ENCODE measurements around the gene COLEC12.

Gene COLEC12

DNA sequence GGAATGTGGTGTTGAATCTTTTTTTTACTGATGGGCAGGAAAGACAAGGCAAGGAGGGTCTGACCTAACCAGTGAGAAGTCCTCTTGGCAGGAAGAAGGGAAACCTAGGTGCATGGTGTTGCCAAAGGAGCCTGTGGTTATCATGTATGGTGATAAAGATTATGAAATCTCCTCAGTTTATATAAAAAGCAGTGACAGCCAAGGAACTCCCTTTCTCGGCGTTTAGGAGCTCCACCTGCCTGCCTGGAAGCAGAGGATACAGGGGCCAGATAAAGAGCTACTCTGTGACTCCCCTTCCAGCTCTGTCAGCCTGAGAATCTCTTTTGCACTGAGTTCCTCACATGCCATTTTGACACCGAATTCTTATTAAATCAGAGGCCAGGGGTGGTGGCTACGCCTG, 26.1 kb downstream of the COLEC12 start:
- DNase-seq (ENCODE audit: low read depth) = no peak

DNA sequence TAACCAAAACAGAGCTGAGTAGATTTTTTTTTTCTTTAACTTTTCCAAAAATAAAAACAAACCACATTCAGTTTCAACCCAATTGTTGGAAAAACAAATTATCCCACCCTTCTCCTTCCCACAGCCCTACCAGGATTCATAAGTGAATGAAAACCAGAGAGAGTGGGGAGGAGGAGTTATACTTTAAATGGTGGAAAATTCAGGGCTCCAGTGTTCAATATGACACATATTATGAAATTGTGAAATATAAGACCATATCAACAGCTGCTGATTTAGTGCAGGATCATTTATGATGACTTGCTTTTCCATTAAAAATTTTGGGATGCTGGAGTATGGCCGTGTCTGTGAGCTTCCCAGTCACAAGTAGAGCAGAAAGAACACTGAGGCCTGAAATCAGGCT, 26.7 kb downstream of the COLEC12 start:
- no peak for DNase-seq (ENCODE audit: low read depth)

DNA sequence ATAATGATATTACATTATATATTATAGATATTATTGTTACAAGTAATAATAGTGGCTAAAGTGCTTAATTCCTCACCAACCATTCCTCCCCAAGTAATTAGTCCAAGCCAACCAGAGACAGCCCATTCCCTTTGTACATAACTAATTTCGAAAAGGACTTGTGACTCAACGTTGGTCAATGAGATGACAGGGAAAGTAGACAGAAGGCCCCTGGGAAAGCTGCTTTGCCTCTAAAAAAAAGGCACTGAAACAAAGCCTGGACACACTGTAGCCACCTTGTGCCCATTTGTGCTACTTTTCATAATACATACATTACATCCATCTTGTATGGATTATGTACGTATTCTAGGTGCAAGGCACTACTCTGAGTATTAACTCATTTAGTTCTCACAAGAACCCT, 28.8 kb downstream of the COLEC12 start:
- DNase-seq (ENCODE audit: low read depth) = no peak

DNA sequence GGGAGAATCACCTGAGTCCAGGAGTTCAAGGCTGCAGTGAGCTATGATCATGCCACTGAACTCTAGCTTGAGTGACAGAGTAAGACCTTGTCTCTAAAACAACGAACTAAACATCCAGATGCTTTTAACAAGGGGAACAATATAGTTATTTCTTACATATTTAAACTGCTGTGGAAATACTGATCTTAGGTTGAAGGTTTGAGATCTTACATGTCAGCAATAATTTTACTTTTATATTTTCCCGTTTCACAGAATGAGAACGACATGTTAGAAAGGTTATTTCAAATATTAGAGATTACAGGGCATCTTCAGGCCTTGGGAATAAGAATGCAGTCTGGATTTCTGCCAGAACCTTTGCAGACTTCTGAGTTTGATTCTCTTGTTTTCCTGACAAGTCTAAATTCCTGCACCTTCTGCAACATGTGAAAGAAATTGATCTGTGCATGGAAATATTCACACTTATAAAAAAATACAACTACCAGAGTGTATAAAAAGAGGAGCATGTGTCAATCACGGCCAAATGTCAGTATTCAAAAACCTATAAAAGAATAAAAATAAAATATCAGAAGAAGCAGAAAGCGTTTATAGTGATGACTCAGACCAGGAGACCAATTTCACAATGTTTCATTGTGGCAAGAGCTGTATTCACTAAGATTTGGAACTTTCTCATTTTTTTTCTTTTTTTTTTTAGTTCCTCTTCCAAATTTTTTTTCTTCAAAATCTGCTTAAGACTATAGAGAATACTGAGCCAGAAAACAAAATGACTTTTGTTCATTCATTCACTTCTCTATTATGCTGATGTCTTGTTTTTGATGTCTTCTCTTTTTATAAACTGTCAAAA, 29.6 kb downstream of the COLEC12 start:
- DNase-seq (ENCODE audit: low read depth) = no peak

DNA sequence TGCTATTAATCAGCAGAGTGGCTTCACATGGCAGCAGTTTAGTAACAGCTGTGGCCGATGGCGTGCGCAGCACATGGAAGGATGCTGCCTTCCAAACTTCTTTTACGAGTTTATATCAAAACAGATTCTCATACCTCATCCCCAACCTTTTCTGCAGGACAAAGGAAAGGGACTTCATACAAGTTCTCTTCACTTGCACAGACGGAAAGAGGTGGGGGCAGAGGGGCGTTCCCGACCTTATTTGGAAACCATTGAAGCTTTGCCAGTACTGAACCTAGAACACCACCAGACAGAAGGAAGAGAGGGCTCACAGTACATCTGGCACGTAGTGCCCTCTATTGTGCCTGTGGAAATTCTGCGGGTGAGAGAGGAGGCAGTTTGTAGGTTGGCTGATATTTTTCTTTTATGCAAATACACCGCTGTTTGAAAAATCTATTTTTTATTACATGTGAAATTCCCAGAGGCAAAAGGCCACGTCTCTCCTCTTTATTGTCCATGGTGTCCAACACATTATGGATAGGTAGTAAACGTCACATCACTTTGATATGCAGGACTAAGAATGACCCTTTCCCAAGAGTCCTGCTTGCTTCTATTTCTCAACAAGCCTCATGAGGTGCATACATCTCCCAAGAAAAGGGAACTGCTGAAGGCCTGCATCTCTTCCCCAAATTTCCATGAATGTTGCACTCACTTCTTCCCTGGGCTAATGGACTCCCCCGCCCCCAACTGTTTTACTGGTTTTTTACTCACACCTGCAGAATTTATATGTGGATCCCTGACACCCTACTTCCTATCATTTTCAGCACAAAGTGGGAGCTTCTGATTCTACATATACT, 31.3 kb downstream of the COLEC12 start:
- DNase-seq (ENCODE audit: low read depth) = no peak

DNA sequence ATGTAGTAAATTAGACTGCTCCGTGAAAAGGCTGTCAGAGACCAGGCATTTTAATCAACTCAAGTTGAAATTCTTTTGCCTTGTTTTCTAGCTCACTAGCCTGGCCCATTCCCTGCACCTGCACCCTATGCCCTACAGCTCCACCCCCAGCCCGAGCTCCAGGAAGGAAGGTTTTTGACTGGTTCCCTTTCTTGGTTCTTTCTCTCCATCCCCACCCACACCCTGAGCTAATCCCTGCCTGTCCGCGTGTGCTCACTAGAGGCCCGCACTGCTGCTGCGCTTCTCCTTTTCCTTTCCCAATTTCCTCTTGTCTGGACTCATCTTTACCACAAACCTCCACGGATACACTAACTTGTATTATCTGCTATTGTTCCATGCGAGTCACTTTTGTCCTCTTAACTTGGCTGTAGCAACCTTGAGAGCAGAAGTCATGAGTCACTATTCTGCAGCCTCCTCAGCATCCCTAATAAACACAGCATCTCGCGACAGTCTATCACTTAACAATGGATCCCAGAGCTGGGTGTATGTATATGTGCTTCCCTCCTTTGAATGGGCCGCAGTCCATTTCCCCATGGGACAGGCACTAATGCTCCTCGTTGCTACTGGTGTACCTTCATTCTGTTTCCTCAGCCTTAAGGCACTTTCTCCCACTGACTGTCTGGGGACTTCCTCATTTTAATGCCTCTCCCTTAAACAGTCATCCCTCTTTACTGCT, 36.5 kb downstream of the COLEC12 start:
- no peak for DNase-seq (ENCODE audit: low read depth)

DNA sequence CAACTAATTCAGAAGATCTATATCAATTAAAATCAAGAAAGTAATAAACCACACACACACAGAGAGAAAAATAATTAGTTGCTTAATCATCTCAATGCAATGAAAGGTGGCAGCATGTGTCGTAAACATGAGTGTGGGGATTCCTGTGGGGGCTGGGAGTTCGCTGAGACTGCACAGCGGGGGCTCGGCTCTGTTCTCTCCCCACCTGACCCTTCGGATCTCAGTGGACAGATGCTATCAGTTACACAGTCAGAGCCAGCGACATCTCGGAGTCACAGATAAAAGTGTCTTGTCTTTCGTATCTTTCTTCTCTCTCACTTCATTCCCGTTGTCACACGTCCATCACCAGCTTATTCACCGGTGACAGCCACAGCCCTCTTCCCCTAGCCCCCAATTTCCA, 37.1 kb downstream of the COLEC12 start:
- no peak for DNase-seq (ENCODE audit: low read depth)

DNA sequence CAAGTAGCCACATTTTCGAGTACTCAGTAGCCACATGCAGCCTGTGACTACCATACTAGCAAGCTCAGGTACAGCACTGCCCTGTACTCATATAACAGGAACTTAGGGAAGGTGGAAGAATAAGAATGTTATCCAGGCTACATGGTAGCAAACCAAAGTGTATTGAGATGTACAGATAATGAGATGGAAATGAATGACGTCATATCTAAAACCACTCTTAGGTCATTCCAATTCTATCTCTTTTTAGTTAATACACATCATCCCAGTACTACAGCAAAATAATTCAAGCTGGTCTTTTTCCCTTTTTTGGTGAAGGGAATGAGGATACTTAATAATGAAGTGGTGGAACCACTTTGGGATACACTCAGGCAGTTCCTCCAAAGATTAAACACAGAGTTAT, 38.7 kb downstream of the COLEC12 start:
- no peak for DNase-seq (ENCODE audit: low read depth)

DNA sequence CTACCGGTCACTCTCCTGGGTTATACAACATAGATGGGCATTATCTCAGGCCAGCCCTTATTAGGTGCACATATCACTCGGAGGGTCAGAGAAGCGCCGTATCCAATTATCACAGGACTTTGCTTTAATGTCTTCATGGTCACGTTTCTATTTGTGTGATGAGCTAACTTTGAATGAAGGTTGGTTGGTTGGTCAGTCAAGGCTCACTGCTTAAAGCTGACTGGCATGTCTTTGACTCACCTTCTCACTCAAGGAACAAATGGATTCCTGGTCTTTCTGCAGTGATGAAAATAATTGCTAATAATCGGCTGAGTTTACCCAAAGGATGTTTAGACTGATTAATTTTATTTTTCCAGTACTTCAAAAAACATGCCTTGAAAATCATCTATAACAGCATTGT, 39.7 kb downstream of the COLEC12 start:
- DNase-seq (ENCODE audit: low read depth) = no peak

DNA sequence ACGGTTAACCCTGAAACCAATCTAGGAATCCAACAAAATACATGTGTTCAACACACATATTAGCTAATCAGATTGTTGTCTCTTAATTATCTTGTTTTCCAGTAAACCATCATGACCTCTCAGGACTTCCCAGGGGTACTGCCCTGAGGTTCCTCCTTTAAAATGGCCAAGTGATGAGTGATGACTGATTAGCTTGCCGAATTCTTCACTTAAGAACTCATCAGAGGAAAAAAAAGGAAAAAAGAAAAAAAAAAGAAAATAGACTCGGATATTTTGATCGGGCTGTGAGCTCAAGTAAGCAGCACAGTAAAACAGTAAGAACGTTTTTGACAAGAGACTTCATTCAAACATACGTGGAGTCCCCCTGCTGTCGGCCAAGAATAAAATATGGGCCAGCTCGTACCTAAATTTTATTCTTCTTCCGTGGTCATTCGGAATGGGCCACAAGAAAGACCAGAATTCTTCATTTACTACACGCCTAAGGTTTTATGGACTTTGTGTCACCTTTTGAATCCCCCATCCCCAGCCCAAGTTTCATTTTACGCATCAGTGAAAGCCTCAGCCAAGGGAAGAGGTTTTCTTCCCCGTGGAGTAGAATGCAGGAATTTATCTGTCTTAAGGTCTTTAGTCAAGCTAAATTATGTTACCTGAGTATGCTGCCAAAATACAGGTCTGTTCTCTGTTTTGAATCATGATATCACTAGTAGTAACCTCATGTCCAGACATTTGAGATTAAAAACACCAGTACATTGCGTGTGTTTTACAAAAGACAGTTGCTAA, 40.5 kb downstream of the COLEC12 start:
- DNase-seq (ENCODE audit: low read depth) = no peak

DNA sequence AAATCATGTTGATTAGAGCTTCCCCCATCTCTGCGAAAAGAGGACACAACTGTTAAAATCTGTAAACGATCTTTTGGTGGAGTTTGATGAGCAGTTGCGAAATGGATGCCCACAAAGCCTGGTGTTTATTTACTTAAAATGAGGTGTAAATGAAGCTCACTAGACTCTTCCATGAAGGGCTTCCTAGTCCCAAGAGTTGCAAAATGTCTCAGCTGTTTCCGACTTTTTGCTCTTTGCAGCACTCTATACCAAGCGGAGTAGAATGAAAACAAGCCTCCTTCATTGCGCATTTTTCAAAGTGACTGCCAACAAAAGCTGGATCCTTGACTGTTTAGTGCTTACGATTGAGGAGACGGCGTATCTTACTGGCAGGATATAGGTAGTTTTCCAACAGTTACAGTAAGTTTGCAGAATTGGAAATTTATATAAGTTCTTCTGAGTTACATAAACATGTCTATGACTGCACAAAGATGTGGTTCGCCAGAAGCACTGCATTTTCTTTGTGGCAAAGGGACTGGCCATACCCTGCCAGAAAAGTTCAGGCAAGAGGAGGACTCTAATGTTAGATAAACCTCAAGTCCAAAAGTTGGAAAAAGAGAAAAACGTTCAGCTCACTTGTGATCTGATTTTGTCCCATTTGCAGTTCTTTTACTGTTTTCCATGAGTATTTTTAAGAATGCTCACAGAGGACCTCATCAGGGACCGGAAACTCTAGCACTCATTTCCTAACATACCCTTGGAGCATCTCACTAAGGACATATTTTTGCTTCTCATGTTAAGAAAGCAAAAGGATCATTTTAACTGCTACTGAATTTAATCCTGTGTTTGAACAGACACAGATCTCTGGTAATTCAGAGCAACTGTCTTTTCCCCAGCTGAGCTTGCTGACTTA, 42.7 kb downstream of the COLEC12 start:
- no peak for DNase-seq (ENCODE audit: low read depth)

DNA sequence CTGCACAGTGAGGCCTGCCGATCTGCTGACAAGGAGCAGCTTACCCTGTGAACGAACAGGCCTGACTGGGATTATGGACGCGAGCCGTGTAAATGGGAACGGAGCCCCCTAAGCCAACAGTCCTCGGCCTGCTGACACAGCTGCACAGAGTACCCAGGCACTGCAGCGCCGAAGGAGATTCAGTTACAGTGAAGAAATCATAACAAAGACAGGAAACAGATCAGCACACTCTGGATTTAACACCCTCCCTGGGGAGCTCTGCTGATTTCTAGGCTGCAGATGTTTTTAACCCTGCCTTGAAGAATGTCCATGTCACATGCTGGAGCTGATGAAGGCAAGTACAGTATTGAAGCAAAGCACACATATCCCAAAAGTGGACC, 43.4 kb downstream of the COLEC12 start:
- no peak for DNase-seq (ENCODE audit: low read depth)

DNA sequence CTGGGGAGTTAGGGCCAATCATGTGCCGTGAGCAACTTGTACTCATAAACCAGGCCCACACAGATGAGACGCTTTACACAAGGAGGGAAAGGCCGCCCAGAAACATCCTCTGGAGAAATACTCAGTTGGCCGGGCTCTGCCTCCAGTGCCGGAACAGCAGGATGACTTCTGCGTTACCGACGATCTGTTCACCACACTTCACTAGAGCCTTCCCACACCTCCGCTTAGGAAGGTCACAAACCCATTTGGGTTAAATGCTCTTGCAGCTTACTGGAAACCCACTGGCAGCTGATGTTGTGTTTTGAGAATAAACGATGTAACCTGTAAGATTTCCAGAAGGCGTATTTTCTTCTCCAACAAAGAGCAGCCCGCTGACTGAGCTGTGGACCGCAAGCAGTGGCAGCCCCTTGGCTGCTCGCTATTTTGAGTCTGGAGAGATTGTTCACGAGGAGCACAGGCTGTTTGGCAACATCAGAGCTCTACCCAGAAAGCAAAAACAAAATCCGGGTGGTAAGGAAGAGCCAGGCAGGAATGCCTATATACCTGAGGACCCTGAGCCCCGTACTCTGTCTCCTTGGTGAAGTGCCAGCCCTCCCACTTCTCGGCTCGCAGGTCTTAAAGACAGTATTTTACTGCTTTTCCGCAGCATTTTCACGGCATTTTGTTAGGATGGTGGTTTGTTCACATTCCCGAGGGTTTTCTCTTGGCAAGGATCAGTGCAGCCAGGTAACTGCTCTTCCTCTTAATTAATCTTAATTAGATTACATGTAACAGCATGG, 44.0 kb downstream of the COLEC12 start:
- no peak for DNase-seq (ENCODE audit: low read depth)

DNA sequence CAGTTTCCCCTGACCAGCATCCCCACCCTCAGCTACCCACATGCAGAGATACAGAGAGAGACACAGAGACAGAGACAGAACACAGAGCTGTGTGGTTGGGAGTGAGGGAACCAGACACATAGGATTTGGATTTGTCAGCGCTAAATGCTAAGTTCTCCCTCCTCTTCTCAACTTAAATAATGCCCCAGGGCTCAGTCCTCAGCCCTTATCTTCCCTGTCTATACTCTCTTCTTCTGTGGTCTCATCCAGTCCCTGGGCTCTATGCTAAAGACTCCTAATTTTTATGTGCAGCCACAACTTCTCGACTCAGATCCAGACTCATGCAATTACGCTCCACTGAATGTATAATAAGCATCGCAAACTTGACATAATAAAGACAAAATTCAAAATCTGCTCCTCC, 47.1 kb downstream of the COLEC12 start:
- no peak for DNase-seq (ENCODE audit: low read depth)

DNA sequence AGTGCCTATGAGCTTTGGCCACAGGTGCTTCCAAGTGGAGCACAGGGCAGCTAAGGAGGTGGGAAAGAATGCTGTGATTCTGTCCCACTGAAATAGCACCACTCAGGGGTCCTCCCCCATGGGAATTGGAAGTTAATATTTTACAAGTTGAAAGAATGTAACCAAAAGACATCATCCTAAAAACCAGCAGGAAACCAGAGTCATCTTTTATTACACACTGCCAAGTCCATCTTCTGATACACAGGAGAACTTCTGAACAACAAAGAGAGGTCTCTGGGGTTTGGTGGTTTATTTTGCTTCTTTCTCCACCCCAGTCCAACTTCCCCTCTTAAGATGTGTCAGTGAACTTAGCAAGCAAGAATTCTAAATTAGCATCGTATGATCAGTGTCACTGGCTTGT, 47.7 kb downstream of the COLEC12 start:
- no peak for DNase-seq (ENCODE audit: low read depth)

DNA sequence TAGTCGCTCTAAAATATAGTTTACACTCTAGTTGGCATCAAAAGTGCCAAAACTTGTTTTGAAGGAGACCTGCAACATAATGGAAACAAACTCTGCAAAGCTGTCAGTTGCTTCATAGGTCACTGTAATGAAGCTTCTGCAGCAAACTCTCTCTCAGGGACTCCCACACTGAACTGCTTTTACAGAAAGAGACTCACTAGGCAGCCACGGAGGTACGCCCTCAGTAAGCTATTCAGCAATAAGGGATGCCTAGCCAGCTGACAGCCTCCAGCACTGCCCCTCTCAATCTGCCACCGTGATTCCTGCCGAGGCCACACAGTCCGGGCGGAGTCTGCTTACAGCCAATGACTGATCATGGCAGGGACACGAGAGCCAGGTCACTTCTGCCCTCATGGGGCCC, 51.1 kb downstream of the COLEC12 start:
- no peak for DNase-seq (ENCODE audit: low read depth)

DNA sequence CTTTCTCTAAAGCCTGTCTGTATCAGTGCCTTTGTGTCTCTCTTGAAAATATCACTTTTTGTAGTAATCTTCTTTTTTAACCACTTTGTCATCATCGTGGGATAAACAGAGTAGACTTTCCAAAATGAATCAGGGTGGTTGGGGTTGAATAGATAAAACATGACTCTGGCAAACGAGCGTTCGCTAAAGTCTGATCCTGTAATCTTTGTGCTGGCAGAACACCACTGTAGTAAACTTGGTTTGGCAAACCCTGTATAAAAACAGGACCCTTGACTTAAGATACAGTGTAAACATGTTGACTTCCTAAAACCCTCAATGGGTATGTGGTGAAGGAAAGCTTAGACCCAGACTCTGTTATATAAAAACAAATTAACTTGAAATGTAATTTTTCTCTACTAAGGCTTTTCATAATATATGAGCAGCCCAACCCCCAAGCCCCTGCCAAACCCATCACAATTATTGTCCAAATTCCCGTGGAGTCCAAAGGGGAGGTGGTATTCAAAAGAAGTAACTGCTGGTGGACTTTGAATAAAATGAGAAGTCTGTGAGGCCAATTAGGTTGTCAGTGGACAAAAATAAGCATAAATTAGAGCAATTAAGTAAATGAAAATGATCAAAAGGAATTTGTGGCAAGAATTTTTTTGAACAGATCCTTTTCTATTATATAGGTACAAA, 52.2 kb downstream of the COLEC12 start:
- no peak for DNase-seq (ENCODE audit: low read depth)

DNA sequence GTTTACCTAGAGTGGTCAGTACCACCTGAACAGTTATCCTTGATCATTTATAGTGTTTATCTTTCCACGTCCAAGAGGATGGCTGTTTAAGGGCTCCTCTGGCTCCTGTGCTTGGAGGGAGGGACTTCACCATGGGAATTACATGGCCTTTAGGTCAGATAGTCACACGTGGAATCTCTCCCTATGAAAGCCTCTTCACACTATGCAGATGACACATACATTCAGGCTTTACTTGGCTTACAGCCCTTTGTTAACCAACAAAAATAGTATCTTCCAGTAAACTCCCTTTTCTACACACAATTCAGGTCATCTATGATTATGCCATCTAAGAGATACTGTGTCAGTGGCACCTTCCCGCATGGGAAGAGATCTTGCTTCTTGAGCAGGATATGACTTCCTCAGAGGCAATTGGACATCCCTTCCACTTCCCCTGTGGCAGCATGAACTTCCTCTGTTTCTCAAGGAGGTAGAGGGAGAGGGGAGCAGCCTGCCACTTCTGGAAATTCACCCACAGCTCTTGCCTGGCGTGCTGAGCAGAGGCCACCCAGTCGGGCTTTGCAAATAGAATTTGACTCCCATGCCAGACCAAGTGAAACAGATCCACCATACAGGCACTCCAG, 53.5 kb downstream of the COLEC12 start:
- no peak for DNase-seq (ENCODE audit: low read depth)

DNA sequence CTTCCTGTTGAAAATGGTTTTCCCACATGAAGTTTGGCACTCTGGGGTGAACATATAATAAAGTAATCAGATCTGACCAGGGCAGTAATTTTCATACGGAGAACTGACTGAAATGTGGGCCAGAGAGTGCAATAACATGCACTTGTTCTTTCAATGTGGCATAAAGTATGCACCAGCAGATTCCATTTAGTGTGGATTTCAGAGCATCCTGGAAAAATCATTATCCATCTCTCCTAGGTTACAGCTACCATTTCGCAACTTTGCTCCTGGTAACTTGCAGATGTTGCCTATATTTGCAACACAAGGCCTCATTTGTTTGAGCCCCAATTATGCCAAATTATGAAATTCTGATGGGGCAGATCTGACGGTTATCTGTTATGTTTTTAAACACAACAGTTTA, 55.4 kb downstream of the COLEC12 start:
- DNase-seq (ENCODE audit: low read depth) = no peak

All from stimulated activated CD8-positive, alpha-beta memory T cell treated with anti-CD3 and anti-CD28 coated beads, Interleukin-15, amount 100 ng/mL, for 1 hour (primary cell).